HepG2 (cell line): ENCODE measurements around the gene ARPP19.

Experiments used
- EZH2 ChIP-seq: conservative IDR thresholded peaks from 2 replicates; pipeline ENCODE4 v1.6.1; 2012; ENCODE audit warnings: mild to moderate bottlenecking, low read depth, low read length, moderate library complexity
- JUN ChIP-seq: sonication (generic); formaldehyde crosslinking; IDR thresholded peaks from 2 replicates; pipeline ENCODE4 v1.4.0; 2020; ENCODE audit warnings: mild to moderate bottlenecking, missing genetic modification reagents
- NAIF1 ChIP-seq: sonication (generic); formaldehyde crosslinking; IDR thresholded peaks from 2 replicates; pipeline ENCODE4 v1.5.0; 2020; ENCODE audit warnings: mild to moderate bottlenecking, missing genetic modification reagents, borderline replicate concordance
- PHF8 ChIP-seq: sonication (generic); formaldehyde crosslinking; IDR thresholded peaks from 2 replicates; pipeline ENCODE4 v1.5.0; 2020; ENCODE audit warnings: missing genetic modification reagents
- RFX5 ChIP-seq: IDR thresholded peaks from 2 replicates; pipeline ENCODE4 v1.6.1; 2011; ENCODE audit warnings: low read depth, low read length, improper control_type of control experiment
- SP4 ChIP-seq: sonication (generic); formaldehyde crosslinking; IDR thresholded peaks from 2 replicates; pipeline ENCODE4 v1.8.1; 2023; ENCODE audit warnings: mild to moderate bottlenecking, missing genetic modification reagents
- ZNF232 ChIP-seq: sonication (generic); formaldehyde crosslinking; IDR thresholded peaks from 2 replicates; pipeline ENCODE4 v1.4.0; 2020; ENCODE audit warnings: missing genetic modification reagents, borderline replicate concordance
- ZNF569 ChIP-seq: sonication (generic); formaldehyde crosslinking; IDR thresholded peaks from 2 replicates; pipeline ENCODE4 v1.5.0; 2020; ENCODE audit warnings: mild to moderate bottlenecking, missing genetic modification reagents, moderate library complexity, borderline replicate concordance
- TF ChIP-seq, protein P1 (sequence below): fragments of 450-650 bp; IDR thresholded peaks from 2 replicates; pipeline ENCODE4 v1.6.1; 2017; ENCODE audit warnings: mild to moderate bottlenecking
- TF ChIP-seq, protein P2 (sequence below): sonication (generic); formaldehyde crosslinking; IDR thresholded peaks from 2 replicates; pipeline ENCODE4 v1.4.0; 2020; ENCODE audit warnings: missing genetic modification reagents
- TF ChIP-seq, protein P3 (sequence below): sonication (generic); formaldehyde crosslinking; IDR thresholded peaks from 2 replicates; pipeline ENCODE4 v1.5.0; 2020; ENCODE audit warnings: mild to moderate bottlenecking, missing genetic modification reagents, moderate library complexity
- TF ChIP-seq, protein P4 (sequence below): sonication (generic); formaldehyde crosslinking; IDR thresholded peaks from 2 replicates; pipeline ENCODE4 v1.5.1; 2020; ENCODE audit warnings: mild to moderate bottlenecking, missing genetic modification reagents, borderline replicate concordance
- TF ChIP-seq, protein P5 (sequence below): sonication (generic); formaldehyde crosslinking; IDR thresholded peaks from 2 replicates; pipeline ENCODE4 v1.4.0; 2020; ENCODE audit warnings: missing genetic modification reagents

DNA sequence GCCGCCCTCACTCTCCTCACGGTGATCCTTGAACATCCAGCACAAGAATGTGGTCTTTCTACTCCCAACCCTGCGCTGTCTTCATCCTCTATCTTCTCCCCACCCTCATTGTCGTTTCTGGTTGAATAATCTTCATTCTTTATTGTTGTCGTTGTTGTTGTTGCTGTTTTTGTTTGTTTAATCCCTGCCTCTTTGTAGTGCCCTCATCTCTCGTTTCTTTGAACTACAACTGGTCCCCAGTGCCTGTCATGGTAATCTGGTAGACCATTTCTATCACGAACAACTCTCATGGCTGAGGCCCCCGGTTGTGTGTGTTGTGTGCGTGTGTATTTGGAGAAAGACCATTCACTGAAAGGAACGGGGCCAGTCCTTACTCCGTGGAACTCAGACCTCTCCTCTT lies 38.9 kb downstream of the ARPP19 start:
- TF ChIP-seq RFX5 (no peak), EZH2 (no peak), ZNF232 (no peak), SP4 (CRISPR knock-in tag) (no peak), PHF8 (no peak), ZNF569 (CRISPR knock-in tag) (no peak), JUN (CRISPR knock-in tag) (no peak), NAIF1 (CRISPR knock-in tag) (no peak)
- TF ChIP-seq, protein P1, sequence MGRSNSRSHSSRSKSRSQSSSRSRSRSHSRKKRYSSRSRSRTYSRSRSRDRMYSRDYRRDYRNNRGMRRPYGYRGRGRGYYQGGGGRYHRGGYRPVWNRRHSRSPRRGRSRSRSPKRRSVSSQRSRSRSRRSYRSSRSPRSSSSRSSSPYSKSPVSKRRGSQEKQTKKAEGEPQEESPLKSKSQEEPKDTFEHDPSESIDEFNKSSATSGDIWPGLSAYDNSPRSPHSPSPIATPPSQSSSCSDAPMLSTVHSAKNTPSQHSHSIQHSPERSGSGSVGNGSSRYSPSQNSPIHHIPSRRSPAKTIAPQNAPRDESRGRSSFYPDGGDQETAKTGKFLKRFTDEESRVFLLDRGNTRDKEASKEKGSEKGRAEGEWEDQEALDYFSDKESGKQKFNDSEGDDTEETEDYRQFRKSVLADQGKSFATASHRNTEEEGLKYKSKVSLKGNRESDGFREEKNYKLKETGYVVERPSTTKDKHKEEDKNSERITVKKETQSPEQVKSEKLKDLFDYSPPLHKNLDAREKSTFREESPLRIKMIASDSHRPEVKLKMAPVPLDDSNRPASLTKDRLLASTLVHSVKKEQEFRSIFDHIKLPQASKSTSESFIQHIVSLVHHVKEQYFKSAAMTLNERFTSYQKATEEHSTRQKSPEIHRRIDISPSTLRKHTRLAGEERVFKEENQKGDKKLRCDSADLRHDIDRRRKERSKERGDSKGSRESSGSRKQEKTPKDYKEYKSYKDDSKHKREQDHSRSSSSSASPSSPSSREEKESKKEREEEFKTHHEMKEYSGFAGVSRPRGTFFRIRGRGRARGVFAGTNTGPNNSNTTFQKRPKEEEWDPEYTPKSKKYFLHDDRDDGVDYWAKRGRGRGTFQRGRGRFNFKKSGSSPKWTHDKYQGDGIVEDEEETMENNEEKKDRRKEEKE, result no peak
- TF ChIP-seq, protein P2, sequence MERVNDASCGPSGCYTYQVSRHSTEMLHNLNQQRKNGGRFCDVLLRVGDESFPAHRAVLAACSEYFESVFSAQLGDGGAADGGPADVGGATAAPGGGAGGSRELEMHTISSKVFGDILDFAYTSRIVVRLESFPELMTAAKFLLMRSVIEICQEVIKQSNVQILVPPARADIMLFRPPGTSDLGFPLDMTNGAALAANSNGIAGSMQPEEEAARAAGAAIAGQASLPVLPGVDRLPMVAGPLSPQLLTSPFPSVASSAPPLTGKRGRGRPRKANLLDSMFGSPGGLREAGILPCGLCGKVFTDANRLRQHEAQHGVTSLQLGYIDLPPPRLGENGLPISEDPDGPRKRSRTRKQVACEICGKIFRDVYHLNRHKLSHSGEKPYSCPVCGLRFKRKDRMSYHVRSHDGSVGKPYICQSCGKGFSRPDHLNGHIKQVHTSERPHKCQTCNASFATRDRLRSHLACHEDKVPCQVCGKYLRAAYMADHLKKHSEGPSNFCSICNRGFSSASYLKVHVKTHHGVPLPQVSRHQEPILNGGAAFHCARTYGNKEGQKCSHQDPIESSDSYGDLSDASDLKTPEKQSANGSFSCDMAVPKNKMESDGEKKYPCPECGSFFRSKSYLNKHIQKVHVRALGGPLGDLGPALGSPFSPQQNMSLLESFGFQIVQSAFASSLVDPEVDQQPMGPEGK (CRISPR knock-in tag), result no peak
- TF ChIP-seq, protein P3, sequence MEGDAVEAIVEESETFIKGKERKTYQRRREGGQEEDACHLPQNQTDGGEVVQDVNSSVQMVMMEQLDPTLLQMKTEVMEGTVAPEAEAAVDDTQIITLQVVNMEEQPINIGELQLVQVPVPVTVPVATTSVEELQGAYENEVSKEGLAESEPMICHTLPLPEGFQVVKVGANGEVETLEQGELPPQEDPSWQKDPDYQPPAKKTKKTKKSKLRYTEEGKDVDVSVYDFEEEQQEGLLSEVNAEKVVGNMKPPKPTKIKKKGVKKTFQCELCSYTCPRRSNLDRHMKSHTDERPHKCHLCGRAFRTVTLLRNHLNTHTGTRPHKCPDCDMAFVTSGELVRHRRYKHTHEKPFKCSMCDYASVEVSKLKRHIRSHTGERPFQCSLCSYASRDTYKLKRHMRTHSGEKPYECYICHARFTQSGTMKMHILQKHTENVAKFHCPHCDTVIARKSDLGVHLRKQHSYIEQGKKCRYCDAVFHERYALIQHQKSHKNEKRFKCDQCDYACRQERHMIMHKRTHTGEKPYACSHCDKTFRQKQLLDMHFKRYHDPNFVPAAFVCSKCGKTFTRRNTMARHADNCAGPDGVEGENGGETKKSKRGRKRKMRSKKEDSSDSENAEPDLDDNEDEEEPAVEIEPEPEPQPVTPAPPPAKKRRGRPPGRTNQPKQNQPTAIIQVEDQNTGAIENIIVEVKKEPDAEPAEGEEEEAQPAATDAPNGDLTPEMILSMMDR (CRISPR knock-in tag), result no peak
- TF ChIP-seq, protein P4, sequence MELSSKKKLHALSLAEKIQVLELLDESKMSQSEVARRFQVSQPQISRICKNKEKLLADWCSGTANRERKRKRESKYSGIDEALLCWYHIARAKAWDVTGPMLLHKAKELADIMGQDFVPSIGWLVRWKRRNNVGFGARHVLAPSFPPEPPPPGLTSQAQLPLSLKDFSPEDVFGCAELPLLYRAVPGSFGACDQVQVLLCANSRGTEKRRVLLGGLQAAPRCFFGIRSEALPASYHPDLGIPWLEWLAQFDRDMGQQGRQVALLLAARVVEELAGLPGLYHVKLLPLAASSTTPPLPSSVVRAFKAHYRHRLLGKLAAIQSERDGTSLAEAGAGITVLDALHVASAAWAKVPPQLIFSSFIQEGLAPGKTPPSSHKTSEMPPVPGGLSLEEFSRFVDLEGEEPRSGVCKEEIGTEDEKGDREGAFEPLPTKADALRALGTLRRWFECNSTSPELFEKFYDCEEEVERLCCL, result no peak
- TF ChIP-seq, protein P5, sequence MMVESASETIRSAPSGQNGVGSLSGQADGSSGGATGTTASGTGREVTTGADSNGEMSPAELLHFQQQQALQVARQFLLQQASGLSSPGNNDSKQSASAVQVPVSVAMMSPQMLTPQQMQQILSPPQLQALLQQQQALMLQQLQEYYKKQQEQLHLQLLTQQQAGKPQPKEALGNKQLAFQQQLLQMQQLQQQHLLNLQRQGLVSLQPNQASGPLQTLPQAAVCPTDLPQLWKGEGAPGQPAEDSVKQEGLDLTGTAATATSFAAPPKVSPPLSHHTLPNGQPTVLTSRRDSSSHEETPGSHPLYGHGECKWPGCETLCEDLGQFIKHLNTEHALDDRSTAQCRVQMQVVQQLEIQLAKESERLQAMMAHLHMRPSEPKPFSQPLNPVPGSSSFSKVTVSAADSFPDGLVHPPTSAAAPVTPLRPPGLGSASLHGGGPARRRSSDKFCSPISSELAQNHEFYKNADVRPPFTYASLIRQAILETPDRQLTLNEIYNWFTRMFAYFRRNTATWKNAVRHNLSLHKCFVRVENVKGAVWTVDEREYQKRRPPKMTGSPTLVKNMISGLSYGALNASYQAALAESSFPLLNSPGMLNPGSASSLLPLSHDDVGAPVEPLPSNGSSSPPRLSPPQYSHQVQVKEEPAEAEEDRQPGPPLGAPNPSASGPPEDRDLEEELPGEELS, result no peak
